SHP77 (cell line): ENCODE results near the gene ZNF860.
"Not testable (repeated sequence)": the region's sequence is repeated elsewhere in the genome, so short reads cannot be mapped to it uniquely, and the experiment has no call there.

ENCODE experiments used
- DNase-seq, 2 experiments: peaks; one replicate each; lab custom pipeline; 2025; lab: John Stamatoyannopoulos, UW

The ZNF860 gene

GRCh38 chr3:31960793-31961431 is 20.6 kb upstream of the ZNF860 start:
- DNase-seq: no peak

DNA sequence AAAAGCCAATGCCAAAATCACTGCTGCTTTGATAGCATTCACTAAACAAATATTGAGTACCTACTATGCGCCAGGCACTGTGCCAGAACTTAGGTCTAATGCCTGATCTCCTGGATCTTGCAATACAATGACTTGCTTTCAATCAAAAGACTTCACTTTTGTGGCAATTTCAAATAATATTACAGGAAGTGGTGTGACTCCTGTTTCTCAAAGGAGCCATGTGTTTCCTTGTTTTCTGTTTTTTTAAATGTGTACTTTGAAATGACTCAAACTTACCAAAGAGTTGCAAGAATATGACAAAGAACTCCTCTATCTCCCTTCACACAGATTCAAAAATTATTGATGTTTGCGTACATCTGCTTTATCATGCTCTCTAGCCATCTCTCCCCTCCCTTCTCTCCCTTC is 18.7 kb upstream of the ZNF860 start:
- no peak for DNase-seq

DNA sequence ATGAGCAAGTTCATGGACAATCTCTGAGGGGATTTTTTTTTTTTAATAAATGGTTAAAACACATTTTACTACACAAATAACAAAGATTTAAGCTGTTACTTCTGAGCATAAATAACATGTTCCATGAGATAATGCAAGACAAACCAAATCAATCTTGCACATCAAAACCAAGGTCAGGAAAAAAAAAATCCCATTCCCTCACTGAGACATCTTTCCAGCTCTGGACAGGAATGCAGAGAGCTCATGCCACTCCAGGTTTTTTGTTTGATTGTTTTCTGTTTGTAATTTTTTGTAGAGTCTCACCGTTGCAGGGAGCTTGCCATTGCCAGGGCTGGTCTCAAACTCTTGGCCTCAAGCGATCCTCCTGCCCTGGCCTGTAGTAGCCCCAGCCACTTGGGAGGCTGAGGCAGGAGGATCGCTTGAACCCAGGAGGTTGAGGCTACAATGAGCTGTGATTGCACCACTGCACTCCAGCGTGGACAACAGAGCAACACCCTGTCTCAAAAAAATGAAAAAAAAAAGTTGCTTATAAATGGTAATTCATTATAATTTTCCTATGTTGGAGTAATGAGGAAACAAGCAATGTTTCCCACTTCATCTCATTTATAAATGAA is 14.5 kb upstream of the ZNF860 start:
- no peak for DNase-seq

GRCh38 chr3:31967592-31967991 is 14.0 kb upstream of the ZNF860 start:
- no peak for DNase-seq

- DNase-seq: no peak
These were observed 13.1 kb upstream of the ZNF860 start for GRCh38 chr3:31968369-31968926.

DNA sequence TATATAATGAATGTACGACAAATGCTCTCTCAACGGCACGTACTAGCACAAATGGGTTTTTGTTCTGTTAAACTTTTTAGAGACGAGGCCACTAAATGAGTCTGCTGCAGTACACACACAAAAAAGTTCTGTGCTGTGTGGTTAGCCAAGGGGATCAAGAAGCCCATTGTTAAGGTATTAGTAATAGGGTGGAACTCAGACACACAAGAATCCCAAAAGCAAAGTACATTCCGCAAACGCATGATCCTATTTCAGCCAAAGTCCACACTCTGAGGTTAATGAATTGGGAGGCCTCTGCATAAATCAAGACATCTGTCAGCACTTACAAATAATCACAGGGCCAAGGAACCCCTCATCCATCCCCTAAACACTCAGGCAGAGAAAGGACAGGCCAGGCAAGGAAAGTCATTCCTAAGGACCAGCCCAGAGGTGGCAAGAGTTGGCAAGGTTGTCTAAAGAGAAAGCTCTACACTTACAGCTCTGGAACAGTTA is 12.6 kb upstream of the ZNF860 start:
- no peak for DNase-seq

DNA sequence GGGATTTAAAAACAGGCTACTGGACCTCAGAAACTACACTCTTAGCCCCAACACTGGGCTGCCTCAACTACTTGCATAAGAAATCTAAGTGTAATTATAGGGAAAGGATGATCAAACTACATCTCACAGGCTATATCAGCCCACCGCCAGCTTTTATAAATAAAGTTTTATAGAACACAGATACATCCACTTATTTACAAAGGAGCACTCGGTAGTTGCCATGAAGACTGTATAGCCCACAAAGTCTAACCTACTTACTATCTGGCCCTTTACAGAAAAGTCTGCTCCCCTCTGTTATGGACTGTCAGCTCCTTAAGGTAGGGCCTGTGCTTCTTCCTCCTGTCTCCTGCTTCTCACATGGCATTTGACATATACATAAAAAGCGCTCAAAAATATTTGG is 9.9 kb upstream of the ZNF860 start:
- DNase-seq: no peak

DNA sequence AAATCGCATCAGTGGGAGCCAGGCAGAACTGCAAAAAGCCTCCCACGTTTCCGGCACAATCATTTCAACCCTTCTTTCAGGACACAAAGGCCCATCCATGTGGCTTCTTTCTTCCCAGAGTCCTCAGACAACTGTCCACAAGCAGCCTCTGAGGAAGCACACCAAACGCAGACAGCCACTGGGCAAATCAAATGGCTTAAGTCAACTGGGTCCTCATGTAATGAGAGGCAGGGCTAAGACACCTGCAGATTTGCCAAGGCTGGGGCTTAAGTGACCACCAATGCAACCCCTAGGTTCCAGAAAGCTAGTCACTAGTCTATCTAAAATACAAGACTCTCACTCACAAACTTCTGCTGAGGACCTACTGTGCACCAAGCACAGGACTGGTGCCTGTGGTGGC is 8.5 kb upstream of the ZNF860 start:
- DNase-seq: no peak

DNA sequence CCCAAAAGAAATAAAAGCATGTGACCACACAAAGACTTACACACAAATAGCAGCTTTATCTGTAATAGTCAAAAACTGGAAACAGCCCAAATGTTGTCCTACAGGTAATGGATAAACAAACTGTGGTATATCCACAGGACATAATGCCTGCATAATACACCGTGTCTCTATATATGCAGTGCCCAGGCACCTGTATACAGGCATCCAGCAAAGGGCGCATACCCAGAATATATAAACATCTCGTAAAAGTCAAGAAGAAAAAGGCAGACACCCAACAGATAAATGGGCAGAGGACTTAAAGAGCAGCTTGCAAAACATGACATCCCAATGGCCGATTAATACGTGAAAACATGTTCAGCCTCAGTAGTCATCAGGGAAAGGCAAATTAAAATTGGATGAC is 7.7 kb upstream of the ZNF860 start:
- DNase-seq: no peak

DNA sequence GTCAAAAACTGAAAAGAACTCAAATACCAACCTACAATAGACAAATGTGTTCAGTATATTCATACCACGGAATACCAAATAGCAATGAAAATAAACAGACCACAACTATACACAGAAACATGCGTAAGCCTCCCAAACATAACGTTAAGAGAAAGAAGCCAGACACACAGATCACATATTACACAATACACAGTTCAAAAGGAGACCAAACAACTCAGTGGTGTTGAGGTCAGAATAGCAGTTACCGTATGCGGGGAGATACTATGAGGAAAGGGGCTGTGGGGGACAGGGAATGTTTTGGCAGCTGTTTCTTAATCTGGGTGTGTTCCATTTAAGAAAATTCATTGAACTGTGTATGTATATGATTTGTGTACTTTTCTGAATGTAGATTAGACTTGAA is 7.1 kb upstream of the ZNF860 start:
- no peak for DNase-seq

DNA sequence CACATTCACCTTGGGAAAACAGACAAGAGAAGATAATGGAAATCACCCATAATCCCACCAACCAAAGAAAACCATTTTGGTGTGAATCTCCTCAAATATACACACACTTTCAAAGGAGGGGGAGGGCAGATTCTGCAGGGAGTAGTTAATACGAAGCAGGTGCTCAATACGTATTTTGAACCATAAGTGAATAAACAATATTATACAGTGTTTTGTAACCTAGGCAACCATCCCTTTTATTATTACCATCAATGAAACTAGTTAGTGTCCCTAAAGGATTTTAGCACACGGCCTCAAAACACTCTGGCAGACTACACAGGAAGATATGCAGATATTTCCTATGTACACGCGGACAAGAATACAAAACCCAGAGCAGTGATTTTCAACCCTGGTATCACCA is 6.6 kb upstream of the ZNF860 start:
- DNase-seq: no peak

- no peak for DNase-seq
These were observed 5.2 kb upstream of the ZNF860 start for GRCh38 chr3:31976302-31976701.

DNA sequence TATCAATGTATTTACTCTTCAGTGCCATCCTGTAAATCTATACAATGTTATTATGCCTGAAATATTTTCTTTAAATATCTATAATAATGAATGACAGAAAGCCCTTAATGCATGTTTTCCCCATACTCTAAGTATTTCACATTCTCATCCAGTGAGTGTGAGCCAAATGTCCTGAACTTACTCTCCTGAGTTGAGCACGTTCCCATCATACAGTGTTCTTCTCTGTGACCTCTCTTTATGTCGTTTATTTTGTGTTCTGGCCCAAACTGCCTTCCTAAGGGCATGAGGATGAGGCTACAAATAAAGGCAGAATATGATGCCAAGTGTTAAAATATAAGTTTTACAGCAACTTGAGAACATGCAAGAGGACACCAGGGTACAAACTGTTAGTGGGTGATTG is 3.8 kb upstream of the ZNF860 start:
- no peak for DNase-seq

GRCh38 chr3:31978553-31978952 is 3.0 kb upstream of the ZNF860 start:
- DNase-seq: no peak

DNA sequence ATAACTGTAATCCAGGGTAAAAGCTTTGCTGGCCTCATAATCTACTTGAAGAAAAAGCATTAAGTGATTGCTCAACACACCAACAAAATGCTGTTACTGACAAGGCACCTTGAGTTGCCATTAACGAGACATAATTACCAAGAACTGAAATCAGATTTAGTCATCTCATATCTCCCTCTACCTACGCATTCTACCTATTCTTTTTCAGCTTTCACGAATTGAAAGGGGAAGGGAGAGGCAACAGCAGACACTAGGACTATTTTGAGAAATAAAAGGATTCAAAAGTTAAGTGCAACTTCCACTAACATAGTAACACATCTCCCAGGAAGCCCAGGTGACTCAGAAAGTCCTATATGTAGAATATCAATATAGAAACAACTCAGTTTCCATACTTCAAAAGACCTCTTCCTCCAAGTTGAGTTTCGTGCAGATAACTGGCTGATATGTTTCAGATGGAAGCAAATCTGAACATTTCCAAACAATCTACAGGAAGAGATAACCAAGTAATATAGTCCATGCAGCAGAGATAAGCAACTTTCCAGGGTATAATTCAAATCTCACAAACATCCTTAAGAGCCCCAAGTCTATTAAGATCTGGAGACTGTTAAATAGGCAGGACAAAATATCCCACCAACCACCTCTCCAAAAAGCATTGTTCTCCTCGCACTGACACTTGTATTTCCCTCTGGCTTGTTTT is 2.4 kb upstream of the ZNF860 start:
- DNase-seq: no peak

- peak; percentile 55 to 65 for DNase-seq
These were observed 882 bp upstream of the ZNF860 start for GRCh38 chr3:31980530-31981205.

DNA sequence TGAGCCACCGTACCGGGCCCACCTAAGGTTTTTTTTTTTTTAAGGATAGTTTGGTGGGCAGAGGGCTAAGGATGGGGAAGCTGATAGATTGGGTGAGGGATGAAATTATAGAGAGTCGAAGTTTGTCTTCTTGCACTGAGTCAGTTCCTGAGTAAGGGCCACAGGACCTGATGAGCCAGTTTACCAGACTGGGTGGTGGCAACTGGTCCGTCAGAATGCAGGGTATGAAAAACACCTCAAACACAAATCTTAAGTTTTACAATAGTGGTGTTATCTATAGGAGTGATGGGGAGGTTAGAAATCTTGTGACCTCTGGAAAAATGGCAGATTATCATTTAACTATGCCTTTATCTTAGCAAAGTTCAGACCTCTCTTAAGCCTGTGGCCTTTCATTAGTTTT is 2.8 kb downstream of the ZNF860 start:
- DNase-seq: no peak

- no peak for DNase-seq
These were observed 4.3 kb downstream of the ZNF860 start for GRCh38 chr3:31985831-31986230.

GRCh38 chr3:31988271-31988670 is 6.7 kb downstream of the ZNF860 start:
- DNase-seq: no peak

- DNase-seq: not testable (repeated sequence)
These were observed 11.4 kb downstream of the ZNF860 start for GRCh38 chr3:31992995-31993394.

DNA sequence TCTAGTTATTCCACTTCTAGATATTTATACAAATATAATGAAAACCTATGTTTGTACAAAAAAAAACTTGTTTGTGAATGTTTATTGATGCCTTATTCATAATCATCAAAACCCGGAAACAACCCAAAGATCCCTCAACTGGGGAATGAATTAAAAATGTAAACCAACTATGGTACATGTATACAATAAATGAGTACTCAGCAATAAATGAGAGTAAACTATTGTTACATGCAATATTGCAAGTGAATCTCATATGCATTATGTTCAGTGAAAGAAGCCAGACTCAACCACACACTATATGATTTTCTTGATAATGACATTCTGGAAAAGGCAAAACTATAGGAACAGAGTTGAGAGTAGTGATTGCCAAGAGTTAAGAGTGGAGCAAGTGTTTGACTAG is 12.3 kb downstream of the ZNF860 start:
- no peak for DNase-seq

- DNase-seq: not testable (repeated sequence)
These were observed 13.5 kb downstream of the ZNF860 start for GRCh38 chr3:31995026-31995425.

DNA sequence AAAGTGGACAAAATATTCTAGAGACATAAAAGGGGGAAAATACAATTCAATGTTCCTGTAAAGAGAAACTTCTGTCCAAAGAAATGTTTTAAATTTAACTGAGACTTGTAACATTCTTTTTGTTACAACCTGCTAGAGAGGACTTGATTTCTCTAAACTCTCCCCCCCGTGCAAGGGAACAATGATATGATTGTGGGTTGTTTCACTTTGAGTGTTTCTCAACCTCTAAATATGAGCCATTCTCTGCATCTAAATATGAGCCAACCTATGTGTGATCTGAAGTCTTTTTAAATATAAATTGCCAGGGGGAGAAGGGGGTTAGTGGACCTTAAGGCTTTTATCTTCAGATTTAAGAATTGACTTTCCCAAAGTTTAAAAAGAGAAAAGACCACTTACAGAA is 14.6 kb downstream of the ZNF860 start:
- DNase-seq: no peak
